Ovary (tissue), 10 donors: ENCODE data around the gene RNF223. TPM values are rescaled to one million over a fixed set of nuclear protein-coding genes. Genes with fewer than 3 reads are reported as not detected.
A peak's percentile ranks its signal among the peaks of the same experiment; 100 is the strongest.

Source experiments
- DNase-seq, 5 donors: peaks; one replicate each; pipeline ENCODE4 v3.0.0-alpha.2; 2019 to 2020
- H3K27ac ChIP-seq, 2 donors: fragments of 200-600 bp; one replicate each; pipeline versions ENCODE4 v1.5.1 to v1.8.0; 2019 to 2022
- H3K27me3 ChIP-seq: fragments of 200-600 bp; one replicate; pipeline ENCODE4 v1.8.0; 2022
- H3K36me3 ChIP-seq: fragments of 200-600 bp; sonication (generic); one replicate; pipeline ENCODE4 v1.5.1; 2019
- H3K4me1 ChIP-seq: one replicate; pipeline ENCODE4 v1.8.1; 2013; ENCODE audit warnings: mild to moderate bottlenecking, moderate library complexity; ENCODE audit not compliant: insufficient read depth
- H3K4me3 ChIP-seq: fragments of 200-600 bp; sonication (generic); one replicate; pipeline ENCODE4 v1.5.1; 2017
- H3K9me3 ChIP-seq, 2 donors: fragments of 200-600 bp in 1 of 2; sonication (generic) in 1 of 2; one replicate each; pipeline versions ENCODE4 v1.5.1 to v1.8.1; 2013 to 2019; ENCODE audit warnings: mild to moderate bottlenecking in 1 of 2, moderate library complexity in 1 of 2
- CTCF ChIP-seq, 3 donors: fragments of 450-650 bp in 2 of 3; fragments of 200-600 bp in 1 of 3; IDR thresholded peaks; one replicate each; pipeline versions ENCODE4 v1.5.1 to v1.8.0; 2016 to 2022; ENCODE audit warnings: antibody characterized with exemption in 3 of 3, mild to moderate bottlenecking in 1 of 3
- EP300 ChIP-seq: sonication (generic); formaldehyde crosslinking; IDR thresholded peaks from one replicate; pipeline ENCODE4 v1.6.1; 2017; ENCODE audit warnings: antibody characterized with exemption
- POLR2A ChIP-seq: fragments of 450-650 bp; IDR thresholded peaks from one replicate; pipeline ENCODE4 v1.6.1; 2017; ENCODE audit warnings: antibody characterized with exemption, mild to moderate bottlenecking, moderate library complexity
- WGBS, 3 donors: extraction: QIAGEN DNeasy Blood & Tissue Kit in 1 of 3; methylation state at CpG; one replicate each; pipeline versions ENCODE4 v1.1.5 to v1.1.7; 2013 to 2017; 5-methylcytosine and 5-hydroxymethylcytosine counted together
- intact Hi-C, 4 donors: fragments of 100-400 bp; cut with DNase I; formaldehyde crosslinking; loops; one replicate each; pipeline versions ENCODE4 v1.11.0 to v1.15.1; 2022 to 2023
- long read RNA-seq, 3 donors: library from polyadenylated mRNA in 2 of 3; unstranded in 2 of 3; transcript quantifications; one replicate each; pipeline ENCODE4 v2.0.0 and lab custom pipeline, GENCODE V29; 2021 to 2026
- polyA plus RNA-seq, 2 donors: library from polyadenylated mRNA; stranded (reverse); fragments of 200-250 nt in 1 of 2; fragments of 350-450 nt in 1 of 2; fragmentation: Illumina TruSeq in 1 of 2; extraction: RNeasy Lipid Tissue Mini Kit (QIAGEN cat#74804) in 1 of 2; gene quantifications; one replicate each; pipeline ENCODE4 v1.2.3, GENCODE V29; 2013 to 2014
- total RNA-seq, 7 donors: library from RNA; depleted of rRNA in 2 of 7; stranded (reverse); fragments of >200 nt in 2 of 7; fragmentation: NEBNext Ultra II Directional in 3 of 7; extraction: Animal tissue kit (Norgen Biotek cat#: 25700) in 3 of 7; gene quantifications; one replicate each; pipeline versions ENCODE4 v1.1.0 to v1.2.4, GENCODE V29; 2016 to 2023
- donor health status: DM: no; HTN: no; CAD: no; lungs with moderate emphysema.
- donor health status: DM: no; HTN: no; CAD: no.
- donor health status: Bipolar disorder and iron deficiency.
- donor health status: DM: yes; HTN: yes; CAD: no.
- donor health status: DM: no; HTN: no; CAD: no.
- donor health status: DM: yes; HTN: yes; CAD: no.

Gene RNF223
- under 1 TPM in 2 of 7 donors, not detected in 5; 0.36 to 0.92 TPM for total RNA-seq
- polyA plus RNA-seq: not detected
- long read RNA-seq, donor 1: 0 reads
- long read RNA-seq, donor 2: 0 reads
- long read RNA-seq, donor 3: 0 reads

DNA sequence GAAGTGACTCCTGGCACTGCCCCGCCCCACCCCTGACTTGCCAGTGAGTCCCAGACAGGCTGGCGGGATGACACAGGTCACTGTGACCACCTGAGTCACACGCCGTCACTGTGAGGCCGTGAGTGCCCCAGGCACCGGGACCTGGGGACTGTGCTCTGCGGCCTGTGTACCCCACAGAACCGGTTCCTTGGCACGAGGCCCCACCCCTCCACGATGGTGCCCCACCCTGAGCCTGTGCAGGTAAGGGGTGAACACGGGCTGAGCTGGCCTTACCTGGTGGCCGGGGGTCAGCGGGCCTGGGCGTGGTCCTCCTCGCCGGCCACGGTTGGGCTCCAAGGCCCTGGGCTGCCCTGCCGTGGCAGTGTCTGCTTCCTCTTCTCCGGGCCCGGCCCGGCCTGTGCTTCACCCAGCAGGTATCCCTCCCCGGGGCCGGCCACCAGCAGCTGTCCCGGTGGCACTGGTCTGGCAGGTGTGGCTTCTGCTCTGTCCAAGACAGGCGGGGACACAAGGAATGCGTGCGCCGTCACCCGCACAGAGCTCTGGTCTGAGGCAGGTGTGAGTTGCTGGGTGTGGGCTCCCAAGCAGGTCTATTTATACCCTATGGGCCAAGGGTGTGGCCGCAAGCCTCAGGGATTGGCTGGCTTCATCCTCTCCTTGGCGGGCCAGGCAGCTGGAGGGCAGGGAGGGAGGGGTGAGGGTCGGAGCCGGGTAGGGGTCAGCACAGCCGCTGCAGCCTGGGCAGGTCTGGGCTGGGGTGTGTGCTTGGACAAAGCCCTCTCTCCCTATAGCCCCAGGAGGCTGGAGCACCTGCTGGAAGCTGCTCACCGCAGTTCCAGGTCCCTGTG is at the start of gene RNF223:
Gene RNF223, minus strand, starts transcription at position 564 of the 845 bp plus-strand sequence. CDS start 1,740 bp downstream, outside the sequence.
- Histone ChIP-seq H3K9me3 (no peaks in the 10 kb centered on the region), H3K4me1 (no peaks in the 10 kb centered on the region), H3K4me3 (no peak within 1 kb of the TSS), H3K36me3 (no peaks in the 10 kb centered on the region), H3K27me3 (peaks cover 3% of the 10 kb centered on the region), H3K27ac (no peak within 1 kb of the TSS)
- intact Hi-C loops: no loop called here
- TF ChIP-seq POLR2A (no peak), CTCF (IDR thresholded peaks at IDR 0.05) (no peak), EP300 (no peak)
- WGBS, 3 donors: 67 to 82% (median 70%) methylated on average over 32 to 35 of the region's 35 CpGs
- no peak for DNase-seq

DNA sequence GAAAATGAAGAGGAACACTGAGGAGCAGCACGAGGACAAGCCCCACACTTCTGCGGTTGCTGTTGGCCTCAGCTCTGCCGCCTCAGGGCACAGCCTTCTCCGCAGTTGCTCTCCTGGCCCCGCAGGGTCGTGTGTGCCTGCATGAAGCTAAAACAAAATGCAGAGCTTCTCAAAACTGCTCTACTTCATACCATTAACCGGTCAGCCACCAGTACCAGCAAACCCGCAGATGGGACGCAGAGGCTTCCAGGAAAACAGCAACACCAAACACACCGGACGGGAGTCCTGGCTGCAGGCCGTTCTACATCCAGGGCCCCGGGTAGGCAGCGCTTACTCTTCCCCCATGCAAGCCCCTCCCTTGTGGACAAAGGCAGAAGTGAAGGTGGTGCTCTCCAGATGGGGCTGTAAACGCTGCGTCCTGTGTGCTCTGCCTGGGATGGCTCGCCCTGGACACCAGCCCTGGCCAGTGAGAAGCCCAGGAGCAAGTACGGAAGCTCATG is 48.9 kb upstream of the RNF223 start:
- TF ChIP-seq CTCF (IDR thresholded peaks at IDR 0.05) (no peak), EP300 (no peak), POLR2A (no peak)
- 33 to 46% (median 39%) methylated on average over 18 of the region's 18 CpGs for WGBS, 3 donors
- no peaks in the 10 kb centered on the region for H3K4me1 ChIP-seq
- no peaks in the 10 kb centered on the region for H3K9me3 ChIP-seq
- DNase-seq: no peak
- H3K27ac ChIP-seq: no peak overlapping the region
- intact Hi-C loops: loop anchor here in 3 of 4 donors (5.0 kb wide), 1 partner anchor 169 kb away; no protein-coding TSS in a partner anchor
- H3K36me3 ChIP-seq: no peaks in the 10 kb centered on the region
- no peaks in the 10 kb centered on the region for H3K27me3 ChIP-seq
- H3K4me3 ChIP-seq: no peak overlapping the region

DNA sequence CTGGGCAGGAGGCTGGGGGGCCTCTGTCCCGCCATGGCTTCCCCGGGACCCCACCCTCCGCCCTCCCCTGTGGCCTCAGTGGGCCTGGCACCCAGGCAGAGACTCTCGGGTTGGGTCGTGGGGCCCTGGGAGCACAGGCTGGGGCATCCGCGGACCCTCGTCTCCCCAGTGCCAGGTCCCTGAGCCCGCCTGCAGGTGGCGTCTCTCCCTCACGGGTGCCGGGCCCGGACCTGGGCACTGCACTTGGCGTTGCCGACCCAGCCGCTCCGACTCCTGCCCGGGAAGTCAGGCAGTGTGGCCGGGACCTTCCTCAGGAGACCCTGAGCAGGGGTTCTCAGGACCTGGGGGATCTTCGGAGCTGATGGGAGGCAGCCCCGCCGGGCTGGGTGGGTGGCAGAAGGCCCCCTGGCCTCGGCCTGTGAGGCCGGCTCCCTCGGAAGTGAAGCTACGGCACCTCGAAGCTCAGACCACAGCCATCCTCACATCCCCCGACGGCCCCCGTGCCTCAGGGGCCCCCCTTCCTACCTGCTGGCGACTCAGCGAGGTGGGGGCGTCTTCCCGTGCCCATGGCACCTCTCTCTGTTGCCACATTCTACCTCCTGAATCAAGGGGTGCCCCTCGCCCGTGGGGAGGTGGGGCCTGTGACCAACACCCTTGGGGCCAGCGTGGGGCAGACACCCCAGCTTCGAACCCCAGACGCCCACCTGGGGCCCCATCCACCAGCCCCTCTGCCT is 48.1 kb upstream of the RNF223 start:
- DNase-seq: peak; percentile 55 to 81 (median 71)
- 10 to 15% (median 11%) methylated on average over 35 to 39 of the region's 39 CpGs for WGBS, 3 donors
- Histone ChIP-seq H3K4me1 (no peaks in the 10 kb centered on the region), H3K27ac (no peak overlapping the region), H3K9me3 (no peaks in the 10 kb centered on the region), H3K36me3 (no peaks in the 10 kb centered on the region), H3K27me3 (no peaks in the 10 kb centered on the region), H3K4me3 (no peak overlapping the region)
- intact Hi-C loops: loop anchor here in 3 of 4 donors (5.0 kb wide), 1 partner anchor 170 kb away; no protein-coding TSS in a partner anchor
- TF ChIP-seq POLR2A: no peak
- peak in 2 of 3 donors; percentile 55 to 66 for TF ChIP-seq CTCF (IDR thresholded peaks at IDR 0.05)

GRCh38 chr1:1121611-1122077 is 47.5 kb upstream of the RNF223 start:
- Histone ChIP-seq H3K9me3 (no peaks in the 10 kb centered on the region), H3K4me1 (no peaks in the 10 kb centered on the region), H3K27me3 (no peaks in the 10 kb centered on the region), H3K36me3 (no peaks in the 10 kb centered on the region), H3K27ac (no peak overlapping the region), H3K4me3 (no peak overlapping the region)
- 25 to 34% (median 29%) methylated on average over 11 to 15 of the region's 15 CpGs for WGBS, 3 donors
- peak in 1 of 5 donors; percentile 12 for DNase-seq
- intact Hi-C loops: loop anchor here in 3 of 4 donors (5.0 kb wide), 1 partner anchor 171 kb away; no protein-coding TSS in a partner anchor
- TF ChIP-seq EP300 (no peak), POLR2A (no peak)
